Measurements from ENCODE around the gene SWAP70.

SWAP70 gene

DNA sequence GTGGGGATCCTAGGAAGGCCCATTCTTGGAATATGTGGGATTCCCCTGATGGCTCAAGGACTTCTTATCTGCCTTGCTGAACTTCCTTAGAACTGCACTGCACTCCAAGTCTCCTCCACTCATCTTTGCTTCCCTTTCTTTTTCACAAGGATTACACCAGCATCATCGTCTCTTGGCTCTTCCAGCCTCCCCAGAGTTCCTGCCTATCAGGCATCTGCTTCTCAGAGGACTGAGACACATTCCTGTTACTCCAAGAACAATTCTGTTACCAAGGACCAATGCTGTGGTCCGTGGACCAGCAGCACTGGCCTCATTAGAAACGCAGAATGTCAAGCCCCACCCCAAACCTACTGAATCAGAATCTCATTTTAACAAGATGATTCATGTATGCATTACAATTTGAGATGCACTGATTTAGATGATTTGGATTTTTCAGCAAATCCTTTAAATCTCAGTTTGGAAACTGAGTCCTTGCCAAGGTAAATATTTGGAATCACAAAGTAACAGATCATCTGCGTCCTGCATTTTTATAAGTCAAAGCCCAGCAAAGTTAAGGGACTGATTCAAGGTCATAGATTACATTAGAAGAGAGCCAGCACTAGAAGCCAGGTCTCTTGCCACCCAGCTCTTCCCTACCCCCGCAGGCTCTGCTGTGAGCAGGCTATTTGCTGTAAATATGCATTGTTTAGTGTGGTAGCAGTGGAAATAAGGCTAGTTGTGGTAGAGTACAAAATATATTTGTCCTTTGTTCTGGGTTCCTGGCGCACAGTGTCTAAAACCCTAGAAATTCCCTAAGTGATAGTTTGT lies 110.9 kb downstream of the SWAP70 start:
- DNase-seq (ENCODE audit: low read depth): no peak
- H3K4me3 ChIP-seq (ENCODE audit: low read depth, low read length): no peak overlapping the region
- TF ChIP-seq, protein P1, sequence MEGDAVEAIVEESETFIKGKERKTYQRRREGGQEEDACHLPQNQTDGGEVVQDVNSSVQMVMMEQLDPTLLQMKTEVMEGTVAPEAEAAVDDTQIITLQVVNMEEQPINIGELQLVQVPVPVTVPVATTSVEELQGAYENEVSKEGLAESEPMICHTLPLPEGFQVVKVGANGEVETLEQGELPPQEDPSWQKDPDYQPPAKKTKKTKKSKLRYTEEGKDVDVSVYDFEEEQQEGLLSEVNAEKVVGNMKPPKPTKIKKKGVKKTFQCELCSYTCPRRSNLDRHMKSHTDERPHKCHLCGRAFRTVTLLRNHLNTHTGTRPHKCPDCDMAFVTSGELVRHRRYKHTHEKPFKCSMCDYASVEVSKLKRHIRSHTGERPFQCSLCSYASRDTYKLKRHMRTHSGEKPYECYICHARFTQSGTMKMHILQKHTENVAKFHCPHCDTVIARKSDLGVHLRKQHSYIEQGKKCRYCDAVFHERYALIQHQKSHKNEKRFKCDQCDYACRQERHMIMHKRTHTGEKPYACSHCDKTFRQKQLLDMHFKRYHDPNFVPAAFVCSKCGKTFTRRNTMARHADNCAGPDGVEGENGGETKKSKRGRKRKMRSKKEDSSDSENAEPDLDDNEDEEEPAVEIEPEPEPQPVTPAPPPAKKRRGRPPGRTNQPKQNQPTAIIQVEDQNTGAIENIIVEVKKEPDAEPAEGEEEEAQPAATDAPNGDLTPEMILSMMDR (IDR thresholded peaks at IDR 0.05; ENCODE audit: low read depth, low read length): no peak
- TF ChIP-seq MYC (IDR thresholded peaks at IDR 0.05; ENCODE audit: low read depth, low read length) (no peak), POLR2A (IDR thresholded peaks at IDR 0.05; ENCODE audit: extremely low read depth, insufficient read length) (no peak)
- TF ChIP-seq, protein P2, sequence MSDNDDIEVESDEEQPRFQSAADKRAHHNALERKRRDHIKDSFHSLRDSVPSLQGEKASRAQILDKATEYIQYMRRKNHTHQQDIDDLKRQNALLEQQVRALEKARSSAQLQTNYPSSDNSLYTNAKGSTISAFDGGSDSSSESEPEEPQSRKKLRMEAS (IDR thresholded peaks at IDR 0.05; ENCODE audit: low read depth, low read length): no peak

DNA sequence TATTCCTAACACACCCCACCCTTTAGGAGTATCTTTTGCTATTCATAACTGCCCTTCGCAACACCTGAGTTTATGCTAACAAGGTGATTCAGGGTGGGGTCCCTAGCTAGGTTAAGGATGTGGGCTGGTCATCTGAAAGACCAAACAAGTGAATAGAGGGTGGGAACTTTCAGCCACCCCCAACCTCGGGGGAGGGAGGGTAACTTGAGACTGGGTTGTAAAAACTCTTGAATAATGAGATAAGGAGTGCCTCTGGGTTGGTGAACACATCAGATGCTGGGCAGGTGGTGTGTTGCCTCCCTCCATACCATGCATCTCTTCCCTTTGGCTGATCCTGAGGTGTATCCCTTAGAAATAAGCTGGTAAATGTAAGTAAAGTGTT lies 111.5 kb downstream of the SWAP70 start:
- TF ChIP-seq, protein P2 (IDR thresholded peaks at IDR 0.05; ENCODE audit: low read depth, low read length): no peak
- TF ChIP-seq MYC (IDR thresholded peaks at IDR 0.05; ENCODE audit: low read depth, low read length): no peak
- no peak for TF ChIP-seq POLR2A (IDR thresholded peaks at IDR 0.05; ENCODE audit: extremely low read depth, insufficient read length)
- TF ChIP-seq, protein P1 (IDR thresholded peaks at IDR 0.05; ENCODE audit: low read depth, low read length): no peak
- DNase-seq (ENCODE audit: low read depth): no peak
- H3K4me3 ChIP-seq (ENCODE audit: low read depth, low read length): no peak overlapping the region

DNA sequence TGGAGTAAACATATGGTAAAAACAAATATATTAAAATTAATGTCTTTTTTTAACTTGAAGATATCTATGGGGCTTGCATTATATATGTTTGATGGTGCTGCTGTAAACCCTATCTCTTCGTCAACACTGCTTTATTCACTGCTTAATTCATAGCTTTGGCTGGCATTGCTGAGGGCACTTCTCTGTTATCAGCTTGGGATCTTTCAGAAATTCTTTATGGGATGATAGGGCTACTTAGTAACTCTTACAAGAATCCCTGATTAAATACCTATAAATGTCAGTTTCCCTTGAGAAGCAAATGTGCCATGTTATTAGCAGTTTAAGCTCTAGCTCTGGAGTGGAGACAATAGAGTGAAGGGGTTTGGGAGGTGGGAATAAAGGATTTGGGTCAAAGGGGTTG lies 112.3 kb downstream of the SWAP70 start:
- DNase-seq (ENCODE audit: low read depth): no peak
- no peak overlapping the region for H3K4me3 ChIP-seq (ENCODE audit: low read depth, low read length)
- TF ChIP-seq, protein P2 (IDR thresholded peaks at IDR 0.05; ENCODE audit: low read depth, low read length): no peak
- TF ChIP-seq MYC (IDR thresholded peaks at IDR 0.05; ENCODE audit: low read depth, low read length) (no peak), POLR2A (IDR thresholded peaks at IDR 0.05; ENCODE audit: extremely low read depth, insufficient read length) (no peak)
- TF ChIP-seq, protein P1 (IDR thresholded peaks at IDR 0.05; ENCODE audit: low read depth, low read length): no peak

DNA sequence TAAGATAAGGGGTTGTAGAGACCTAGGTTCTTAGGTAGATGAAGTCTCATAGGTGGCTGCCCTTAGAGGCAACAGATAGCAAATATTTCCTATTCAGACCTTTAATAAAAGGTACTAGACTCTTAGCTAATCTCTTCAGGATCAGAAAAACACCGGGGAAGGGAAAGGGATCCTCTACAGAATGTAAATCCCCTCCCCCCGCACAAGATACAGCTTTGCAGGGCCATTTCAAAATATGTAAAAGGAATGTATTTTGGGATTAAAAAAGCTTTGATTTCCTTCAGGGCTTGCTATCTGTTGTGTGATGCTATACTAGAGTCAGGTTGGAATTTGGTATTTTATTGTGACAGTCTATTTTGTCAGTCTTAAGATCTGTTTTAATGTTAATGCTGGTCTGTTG lies 113.2 kb downstream of the SWAP70 start:
- no peak for DNase-seq (ENCODE audit: low read depth)
- H3K4me3 ChIP-seq (ENCODE audit: low read depth, low read length): no peak overlapping the region
- TF ChIP-seq POLR2A (IDR thresholded peaks at IDR 0.05; ENCODE audit: extremely low read depth, insufficient read length): no peak
- TF ChIP-seq, protein P2 (IDR thresholded peaks at IDR 0.05; ENCODE audit: low read depth, low read length): no peak

DNA sequence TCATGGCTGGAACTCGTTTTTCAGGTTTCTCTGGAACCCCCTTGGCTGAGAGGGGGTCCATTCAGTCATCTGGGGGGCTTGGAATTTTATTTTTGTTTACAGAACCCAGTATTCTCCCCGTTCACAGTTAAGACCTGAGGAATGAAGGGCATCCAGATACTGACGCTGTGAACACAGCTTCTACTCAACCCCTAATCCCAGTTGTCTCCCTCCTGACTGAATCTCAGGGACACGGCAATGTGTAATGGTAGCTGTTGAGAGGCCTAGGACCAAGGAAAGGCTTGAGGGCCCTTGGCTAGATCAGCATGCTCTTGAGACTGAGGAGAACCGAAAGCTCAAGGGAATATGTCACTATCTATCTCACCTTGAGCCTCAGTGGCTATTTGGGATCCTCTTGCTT lies 113.6 kb downstream of the SWAP70 start:
- H3K4me3 ChIP-seq (ENCODE audit: low read depth, low read length): no peak overlapping the region
- TF ChIP-seq MYC (IDR thresholded peaks at IDR 0.05; ENCODE audit: low read depth, low read length): no peak
- TF ChIP-seq, protein P2 (IDR thresholded peaks at IDR 0.05; ENCODE audit: low read depth, low read length): no peak
- no peak for TF ChIP-seq POLR2A (IDR thresholded peaks at IDR 0.05; ENCODE audit: extremely low read depth, insufficient read length)
- TF ChIP-seq, protein P1 (IDR thresholded peaks at IDR 0.05; ENCODE audit: low read depth, low read length): no peak
- DNase-seq (ENCODE audit: low read depth): no peak

DNA sequence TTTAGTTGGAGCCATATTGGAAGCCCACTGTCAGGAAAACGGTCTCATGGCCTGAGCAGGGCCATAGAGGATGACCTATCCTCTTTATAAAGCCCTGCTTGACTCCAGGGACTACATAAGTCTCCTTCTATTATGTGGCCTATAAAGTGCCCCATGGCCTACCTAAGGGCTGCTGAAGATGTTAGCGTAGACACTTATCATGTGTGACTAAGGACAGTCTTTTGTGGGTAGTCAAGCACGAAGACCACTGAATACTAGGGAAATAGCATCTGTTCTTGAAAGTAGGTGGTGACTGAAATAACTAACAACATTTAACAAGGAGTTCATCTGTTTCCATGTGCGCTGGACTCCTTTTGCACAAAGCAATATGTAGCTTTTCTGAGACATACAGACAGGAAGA lies 117.1 kb downstream of the SWAP70 start:
- no peak for DNase-seq (ENCODE audit: low read depth)
- TF ChIP-seq POLR2A (IDR thresholded peaks at IDR 0.05; ENCODE audit: extremely low read depth, insufficient read length) (no peak), MYC (IDR thresholded peaks at IDR 0.05; ENCODE audit: low read depth, low read length) (no peak)
- TF ChIP-seq, protein P1 (IDR thresholded peaks at IDR 0.05; ENCODE audit: low read depth, low read length): no peak
- TF ChIP-seq, protein P2 (IDR thresholded peaks at IDR 0.05; ENCODE audit: low read depth, low read length): no peak
- H3K4me3 ChIP-seq (ENCODE audit: low read depth, low read length): no peak overlapping the region
